ENCODE data around the gene ZC3H18.

DNA sequence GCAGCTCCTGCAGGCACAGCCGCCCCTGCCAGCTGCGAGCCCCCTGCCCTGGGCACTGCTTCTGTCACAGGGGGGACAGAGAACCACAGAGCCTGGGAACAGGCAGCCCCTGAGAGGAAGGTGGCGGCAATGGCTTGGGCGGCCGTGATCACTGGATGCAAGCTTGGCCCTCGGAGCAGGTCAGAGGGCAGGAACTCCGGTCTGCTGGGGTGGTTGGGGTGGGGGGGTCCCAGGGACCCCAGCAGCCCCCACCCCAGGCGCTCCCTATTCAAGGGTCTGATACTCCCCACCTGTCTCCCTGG is 82.5 kb downstream of the ZC3H18 start:
- TF ChIP-seq, protein P1, sequence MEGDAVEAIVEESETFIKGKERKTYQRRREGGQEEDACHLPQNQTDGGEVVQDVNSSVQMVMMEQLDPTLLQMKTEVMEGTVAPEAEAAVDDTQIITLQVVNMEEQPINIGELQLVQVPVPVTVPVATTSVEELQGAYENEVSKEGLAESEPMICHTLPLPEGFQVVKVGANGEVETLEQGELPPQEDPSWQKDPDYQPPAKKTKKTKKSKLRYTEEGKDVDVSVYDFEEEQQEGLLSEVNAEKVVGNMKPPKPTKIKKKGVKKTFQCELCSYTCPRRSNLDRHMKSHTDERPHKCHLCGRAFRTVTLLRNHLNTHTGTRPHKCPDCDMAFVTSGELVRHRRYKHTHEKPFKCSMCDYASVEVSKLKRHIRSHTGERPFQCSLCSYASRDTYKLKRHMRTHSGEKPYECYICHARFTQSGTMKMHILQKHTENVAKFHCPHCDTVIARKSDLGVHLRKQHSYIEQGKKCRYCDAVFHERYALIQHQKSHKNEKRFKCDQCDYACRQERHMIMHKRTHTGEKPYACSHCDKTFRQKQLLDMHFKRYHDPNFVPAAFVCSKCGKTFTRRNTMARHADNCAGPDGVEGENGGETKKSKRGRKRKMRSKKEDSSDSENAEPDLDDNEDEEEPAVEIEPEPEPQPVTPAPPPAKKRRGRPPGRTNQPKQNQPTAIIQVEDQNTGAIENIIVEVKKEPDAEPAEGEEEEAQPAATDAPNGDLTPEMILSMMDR (IDR thresholded peaks at IDR 0.05): no peak
- TF ChIP-seq POLR2A (IDR thresholded peaks at IDR 0.05): no peak
- TF ChIP-seq EP300 (IDR thresholded peaks at IDR 0.05): no peak
